H9 (cell line): ENCODE measurements around the gene GSE1. TPM values are rescaled to one million over a fixed set of nuclear protein-coding genes. Genes with fewer than 3 reads are reported as not detected.

Source experiments
- DNase-seq: peaks from one replicate; pipeline ENCODE4 v3.0.0-alpha.2; 2017
- H2AFZ ChIP-seq: one replicate; pipeline ENCODE4 v1.6.1; 2013; ENCODE audit warnings: mild to moderate bottlenecking, low read length, control low read depth, moderate library complexity
- H2AK5ac ChIP-seq: 2 replicates; pipeline ENCODE4 v1.6.1; 2013; ENCODE audit warnings: low read length, control low read depth, mixed read lengths; ENCODE audit not compliant: insufficient read length
- H2BK120ac ChIP-seq: one replicate; pipeline ENCODE4 v1.6.1; 2013; ENCODE audit warnings: low read depth, mild to moderate bottlenecking, low read length, control low read depth, inconsistent platforms; ENCODE audit not compliant: poor library complexity, severe bottlenecking
- H2BK12ac ChIP-seq: 2 replicates; pipeline ENCODE4 v1.6.1; 2013; ENCODE audit warnings: low read length, control low read depth, mixed read lengths, low read depth; ENCODE audit not compliant: insufficient read length
- H2BK15ac ChIP-seq: 2 replicates; pipeline ENCODE4 v1.6.1; 2013; ENCODE audit warnings: low read depth, low read length, control low read depth
- H2BK20ac ChIP-seq: one replicate; pipeline ENCODE4 v1.6.1; 2013; ENCODE audit warnings: low read depth, mild to moderate bottlenecking, low read length, control low read depth, inconsistent platforms; ENCODE audit not compliant: poor library complexity, severe bottlenecking
- H2BK5ac ChIP-seq: 2 replicates; pipeline ENCODE4 v1.6.1; 2013; ENCODE audit warnings: low read length, control low read depth, mixed read lengths; ENCODE audit not compliant: insufficient read length
- H3K14ac ChIP-seq: 2 replicates; pipeline ENCODE4 v1.6.1; 2013; ENCODE audit warnings: low read length, control low read depth; ENCODE audit not compliant: insufficient read depth
- H3K18ac ChIP-seq: 2 replicates; pipeline ENCODE4 v1.6.1; 2013; ENCODE audit warnings: low read depth, mild to moderate bottlenecking, mixed read lengths, low read length, control low read depth; ENCODE audit not compliant: insufficient read length
- H3K23ac ChIP-seq: 2 replicates; pipeline ENCODE4 v1.6.1; 2013; ENCODE audit warnings: low read length, control low read depth, mixed read lengths, low read depth; ENCODE audit not compliant: insufficient read length
- H3K23me2 ChIP-seq: 2 replicates; pipeline ENCODE4 v1.6.1; 2013; ENCODE audit warnings: low read depth, mild to moderate bottlenecking, mixed read lengths, low read length, control low read depth; ENCODE audit not compliant: insufficient read length, poor library complexity, severe bottlenecking
- H3K27ac ChIP-seq: 2 replicates; pipeline ENCODE4 v1.5.1; 2013; ENCODE audit warnings: low read length, control low read depth, mixed read lengths, low read depth; ENCODE audit not compliant: insufficient read length
- H3K27me3 ChIP-seq: 2 replicates; pipeline ENCODE4 v1.6.1; 2013; ENCODE audit warnings: low read length, control low read depth, inconsistent platforms; ENCODE audit not compliant: insufficient read depth
- H3K4ac ChIP-seq: 2 replicates; pipeline ENCODE4 v1.6.1; 2013; ENCODE audit warnings: low read depth, mild to moderate bottlenecking, control low read depth, inconsistent platforms, low read length, moderate library complexity
- H3K4me1 ChIP-seq: 2 replicates; pipeline ENCODE4 v1.6.1; 2013; ENCODE audit warnings: low read length, control low read depth, inconsistent platforms; ENCODE audit not compliant: insufficient read depth
- H3K4me2 ChIP-seq: 2 replicates; pipeline ENCODE4 v1.6.1; 2013; ENCODE audit warnings: low read length, control low read depth, mixed read lengths; ENCODE audit not compliant: insufficient read length, insufficient read depth
- H3K56ac ChIP-seq: 2 replicates; pipeline ENCODE4 v1.6.1; 2013; ENCODE audit warnings: low read depth, mild to moderate bottlenecking, mixed read lengths, low read length, control low read depth; ENCODE audit not compliant: insufficient read length
- H3K79me1 ChIP-seq: 2 replicates; pipeline ENCODE4 v1.6.1; 2013; ENCODE audit warnings: low read depth, mild to moderate bottlenecking, moderate library complexity, low read length, control low read depth, inconsistent platforms; ENCODE audit not compliant: insufficient read depth, poor library complexity, severe bottlenecking
- H3K79me2 ChIP-seq: 2 replicates; pipeline ENCODE4 v1.6.1; 2013; ENCODE audit warnings: low read length, control low read depth, inconsistent platforms; ENCODE audit not compliant: insufficient read depth
- H3K9ac ChIP-seq: 2 replicates; pipeline ENCODE4 v1.6.1; 2013; ENCODE audit warnings: low read length, control low read depth, mixed read lengths; ENCODE audit not compliant: insufficient read length; ENCODE audit errors: extremely low read depth
- H3K9me3 ChIP-seq: one replicate; pipeline ENCODE4 v1.6.1; 2013; ENCODE audit warnings: low read depth, low read length, inconsistent platforms; ENCODE audit not compliant: control insufficient read depth
- H3T11ph ChIP-seq: one replicate; pipeline ENCODE4 v1.6.1; 2013; ENCODE audit warnings: mild to moderate bottlenecking, low read length, control low read depth, inconsistent platforms
- H4K20me1 ChIP-seq: one replicate; pipeline ENCODE4 v1.6.1; 2013; ENCODE audit not compliant: control insufficient read depth, insufficient read length, insufficient read depth
- H4K5ac ChIP-seq: 2 replicates; pipeline ENCODE4 v1.6.1; 2013; ENCODE audit warnings: low read depth, mild to moderate bottlenecking, mixed read lengths, low read length, control low read depth; ENCODE audit not compliant: insufficient read length
- H4K8ac ChIP-seq: replicated peaks from 2 replicates; pipeline ENCODE4 v1.6.1; 2013; ENCODE audit warnings: low read length, control low read depth, mixed read lengths, low read depth; ENCODE audit not compliant: insufficient read length
- H4K91ac ChIP-seq: 2 replicates; pipeline ENCODE4 v1.6.1; 2013; ENCODE audit warnings: low read depth, mild to moderate bottlenecking, moderate library complexity, mixed read lengths, low read length, control low read depth; ENCODE audit not compliant: insufficient read length
- H3K27ac Mint-ChIP-seq, 3 experiments: 2 replicates in 2 of 3; 3 replicates in 1 of 3; pipeline ENCODE4 v1.8.0; 2020 to 2021; ENCODE audit warnings: mixed read lengths in 3 of 3, mild to moderate bottlenecking in 1 of 3, moderate library complexity in 1 of 3
- H3K27me3 Mint-ChIP-seq: 2 replicates; pipeline ENCODE4 v1.8.0; 2021; ENCODE audit warnings: low read depth, mild to moderate bottlenecking, moderate library complexity, mixed read lengths
- H3K36me3 Mint-ChIP-seq, 3 experiments: 2 replicates in 2 of 3; 3 replicates in 1 of 3; pipeline ENCODE4 v1.8.0; 2020 to 2021; ENCODE audit warnings: low read depth in 3 of 3, mixed read lengths in 3 of 3; ENCODE audit not compliant: insufficient read depth in 1 of 3
- H3K4me1 Mint-ChIP-seq, 2 experiments: 2 replicates each; pipeline ENCODE4 v1.8.0; 2020; ENCODE audit warnings: mixed read lengths in 2 of 2
- H3K4me3 Mint-ChIP-seq, 2 experiments: 2 replicates in 1 of 2; 3 replicates in 1 of 2; pipeline ENCODE4 v1.8.0; 2020 to 2021; ENCODE audit warnings: mild to moderate bottlenecking in 2 of 2, mixed read lengths in 2 of 2, moderate library complexity in 1 of 2
- H3K9me3 Mint-ChIP-seq, 2 experiments: 2 replicates in 1 of 2; 3 replicates in 1 of 2; pipeline ENCODE4 v1.8.0; 2020; ENCODE audit warnings: mild to moderate bottlenecking in 2 of 2, mixed read lengths in 2 of 2, moderate library complexity in 1 of 2
- WGBS: extraction: QIAGEN DNeasy Blood & Tissue Kit; methylation state at CpG from one replicate; pipeline ENCODE4 v1.1.7; 2013; ENCODE audit warnings: missing lambda C conversion rate, low lambda C conversion rate, mixed read lengths; ENCODE audit not compliant: insufficient read length; ENCODE audit errors: extremely low coverage; 5-methylcytosine and 5-hydroxymethylcytosine counted together
- total RNA-seq: library from RNA; stranded (reverse); gene quantifications from 2 replicates; pipeline ENCODE4 v1.2.1, GENCODE V29; 2021
- TF ChIP-seq, protein P1 (sequence below): fragments of 200-600 bp; sonication (generic); conservative IDR thresholded peaks from 3 replicates; pipeline ENCODE4 v1.8.0; 2021; ENCODE audit warnings: antibody characterized with exemption, mild to moderate bottlenecking

The GSE1 gene
- total RNA-seq, 1 experiment from 2014 or later, result 125 TPM

DNA sequence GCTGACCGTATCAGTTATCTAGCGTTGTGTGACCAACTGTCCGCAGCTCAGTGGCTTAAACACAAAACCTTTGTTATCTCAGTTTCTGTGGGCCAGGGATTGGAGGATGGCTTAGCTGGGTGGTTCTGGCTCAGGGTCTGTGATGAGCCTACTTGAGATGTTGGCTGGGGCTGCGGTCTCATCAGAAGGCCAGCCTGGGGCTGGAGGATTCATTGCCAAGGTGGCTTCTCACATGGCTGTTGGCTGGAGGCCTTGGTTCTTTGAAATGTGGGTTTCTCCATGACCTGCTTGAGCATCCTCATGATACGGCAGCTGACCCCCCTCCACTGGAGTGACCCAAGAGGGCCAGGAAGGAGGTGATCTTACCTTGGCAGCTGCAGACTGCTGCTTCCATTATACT lies 16.7 kb downstream of the GSE1 start:
- WGBS, result no CpG with 5 or more reads among the region's 5 CpGs
- Histone ChIP-seq H3K79me1 (peaks cover 11% of the 10 kb centered on the region), H3K4me2 (no peak overlapping the region), H3K4ac (no peak overlapping the region), H3K9ac (no peak overlapping the region), H2BK120ac (no peak overlapping the region), H4K20me1 (peaks cover 4% of the 10 kb centered on the region), H3K56ac (no peak overlapping the region), H3K79me2 (peaks cover 43% of the 10 kb centered on the region; the same call in 1 of the 2 replicates), H3K9me3 (no peaks in the 10 kb centered on the region), H3K27ac (no peak overlapping the region), H4K91ac (no peak overlapping the region), H3K23me2 (no peaks in the 10 kb centered on the region), H2BK15ac (no peak overlapping the region), H2BK20ac (no peak overlapping the region), H3T11ph (no peak overlapping the region), H3K18ac (no peak overlapping the region), H2BK12ac (no peak overlapping the region), H2AK5ac (no peak overlapping the region), H2BK5ac (no peak overlapping the region), H4K8ac (no peak overlapping the region), H4K5ac (no peak overlapping the region), H3K23ac (no peak overlapping the region), H3K4me1 (peaks cover 3% of the 10 kb centered on the region; the same call in 1 of the 2 replicates), H2AFZ (no peak overlapping the region), H3K27me3 (no peaks in the 10 kb centered on the region), H3K14ac (no peak overlapping the region)
- H3K4me3 Mint-ChIP-seq, result no peak overlapping the region
- DNase-seq, result no peak
- H3K36me3 Mint-ChIP-seq, result peaks cover 19 to 33% (median 30%) of the 10 kb centered on the region in 3 experiments
- H3K27me3 Mint-ChIP-seq, result no peaks in the 10 kb centered on the region
- TF ChIP-seq, protein P1, sequence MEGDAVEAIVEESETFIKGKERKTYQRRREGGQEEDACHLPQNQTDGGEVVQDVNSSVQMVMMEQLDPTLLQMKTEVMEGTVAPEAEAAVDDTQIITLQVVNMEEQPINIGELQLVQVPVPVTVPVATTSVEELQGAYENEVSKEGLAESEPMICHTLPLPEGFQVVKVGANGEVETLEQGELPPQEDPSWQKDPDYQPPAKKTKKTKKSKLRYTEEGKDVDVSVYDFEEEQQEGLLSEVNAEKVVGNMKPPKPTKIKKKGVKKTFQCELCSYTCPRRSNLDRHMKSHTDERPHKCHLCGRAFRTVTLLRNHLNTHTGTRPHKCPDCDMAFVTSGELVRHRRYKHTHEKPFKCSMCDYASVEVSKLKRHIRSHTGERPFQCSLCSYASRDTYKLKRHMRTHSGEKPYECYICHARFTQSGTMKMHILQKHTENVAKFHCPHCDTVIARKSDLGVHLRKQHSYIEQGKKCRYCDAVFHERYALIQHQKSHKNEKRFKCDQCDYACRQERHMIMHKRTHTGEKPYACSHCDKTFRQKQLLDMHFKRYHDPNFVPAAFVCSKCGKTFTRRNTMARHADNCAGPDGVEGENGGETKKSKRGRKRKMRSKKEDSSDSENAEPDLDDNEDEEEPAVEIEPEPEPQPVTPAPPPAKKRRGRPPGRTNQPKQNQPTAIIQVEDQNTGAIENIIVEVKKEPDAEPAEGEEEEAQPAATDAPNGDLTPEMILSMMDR, result no peak
- peaks cover 17 to 33% of the 10 kb centered on the region in 2 experiments for H3K4me1 Mint-ChIP-seq
- peaks cover 11 to 14% of the 10 kb centered on the region in 2 experiments for H3K9me3 Mint-ChIP-seq
- no peak overlapping the region for H3K27ac Mint-ChIP-seq
